ENCODE results near the gene NUP85.
A peak's percentile ranks its signal among the peaks of the same experiment; 100 is the strongest.

NUP85 gene

DNA sequence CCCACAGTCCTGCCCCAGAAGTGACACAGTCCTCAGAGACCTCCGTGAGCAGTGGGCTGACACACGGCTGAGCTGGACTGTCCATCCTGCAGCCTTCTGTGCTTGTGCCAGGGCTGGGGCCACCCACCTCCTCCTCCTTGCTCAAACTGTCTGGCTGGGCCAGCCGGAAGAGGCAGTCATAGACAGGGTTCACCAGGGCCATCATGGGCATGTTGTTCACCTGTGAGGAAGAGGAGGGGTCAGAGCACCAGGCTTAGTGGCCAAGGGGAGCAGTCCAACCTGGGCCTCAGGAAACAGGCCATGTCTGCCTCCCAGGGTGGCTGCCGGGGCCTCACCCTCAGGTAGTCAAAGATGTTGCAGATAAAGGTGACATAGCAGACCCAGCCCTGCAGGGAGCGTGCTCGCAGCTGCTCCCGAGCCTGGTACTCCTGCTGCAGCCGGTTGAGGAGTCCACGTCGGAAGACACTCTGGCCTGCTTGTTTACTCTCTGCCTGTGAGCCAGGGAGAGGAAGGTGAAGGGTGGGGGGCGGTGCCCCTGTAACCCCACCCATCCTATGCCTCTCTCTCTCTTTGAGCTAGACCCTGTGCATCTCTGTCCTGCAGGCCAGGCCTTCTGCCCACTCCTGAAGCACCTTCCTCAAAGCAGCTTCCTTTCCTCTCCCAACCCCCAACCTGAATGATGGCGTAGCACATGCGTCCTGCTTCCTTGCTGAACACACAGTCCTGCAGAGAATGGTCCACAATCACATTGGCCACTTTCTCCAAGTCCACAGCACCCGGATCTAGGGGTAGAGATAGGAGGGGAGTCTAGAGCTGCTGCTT lies 62.1 kb downstream of the NUP85 start:
- DNase-seq: peak; percentile 85
- no CpG with 5 or more reads among the region's 14 CpGs for WGBS (ENCODE audit: extremely low coverage, insufficient coverage, low lambda C conversion rate)
- Histone ChIP-seq H3K4me1 (ENCODE audit: control insufficient read depth, low read depth, low read length) (peaks cover 2% of the 10 kb centered on the region), H3K4ac (ENCODE audit: low read depth, low read length) (no peak overlapping the region), H3K79me1 (ENCODE audit: low read length) (peaks cover 8% of the 10 kb centered on the region), H2BK5ac (ENCODE audit: low read length) (no peak overlapping the region), H3K36me3 (ENCODE audit: control insufficient read depth, insufficient read depth, low read length) (peaks cover 12% of the 10 kb centered on the region), H3K79me2 (ENCODE audit: control insufficient read depth, insufficient read depth, low read length) (peaks cover 6% of the 10 kb centered on the region), H3K18ac (ENCODE audit: low read length) (no peak overlapping the region), H2BK120ac (ENCODE audit: low read depth, low read length) (no peak overlapping the region), H3K9ac (ENCODE audit: low read length) (peak overlapping the region; percentile 35), H3K27me3 (ENCODE audit: insufficient read depth, low read length, poor library complexity) (no peaks in the 10 kb centered on the region), H3K27ac (ENCODE audit: low read depth, low read length) (no peak overlapping the region), H3K4me3 (ENCODE audit: low read length) (no peak overlapping the region), H2BK15ac (replicated peaks; ENCODE audit: low read depth) (no peak overlapping the region), H3K23ac (ENCODE audit: low read length) (no peak overlapping the region), H4K8ac (ENCODE audit: low read depth, low read length) (no peak overlapping the region), H2AK5ac (ENCODE audit: low read length) (peak overlapping the region; percentile 43), H3K56ac (ENCODE audit: low read length) (peak overlapping the region; percentile 79), H3K4me2 (ENCODE audit: low read length) (no peak overlapping the region), H4K5ac (ENCODE audit: low read length) (no peak overlapping the region)

DNA sequence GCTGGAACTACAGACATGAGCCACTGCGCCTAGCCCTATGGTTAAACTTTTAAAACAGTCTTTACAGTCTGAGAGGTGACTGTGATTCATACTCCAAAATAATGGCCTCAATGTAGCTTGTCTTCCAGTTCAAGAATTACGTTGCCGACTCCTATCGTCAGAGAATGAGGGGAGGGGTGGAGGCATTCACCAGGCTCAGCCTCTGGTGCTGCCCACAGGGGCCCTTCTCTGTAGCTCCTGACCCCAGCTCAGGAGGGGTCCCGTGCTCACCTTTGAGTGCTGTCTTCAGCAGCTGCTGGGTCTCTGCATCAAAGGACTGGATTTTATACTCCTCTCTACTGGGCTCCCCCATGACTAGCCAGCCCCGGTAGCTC lies 64.4 kb downstream of the NUP85 start:
- H3K4me1 ChIP-seq (ENCODE audit: control insufficient read depth, low read depth, low read length): peaks cover 2% of the 10 kb centered on the region
- no peak overlapping the region for H3K23ac ChIP-seq (ENCODE audit: low read length)
- H3K27ac ChIP-seq (ENCODE audit: low read depth, low read length): no peak overlapping the region
- no peak overlapping the region for H2BK120ac ChIP-seq (ENCODE audit: low read depth, low read length)
- DNase-seq: no peak
- peaks cover 11% of the 10 kb centered on the region for H3K36me3 ChIP-seq (ENCODE audit: control insufficient read depth, insufficient read depth, low read length)
- H3K18ac ChIP-seq (ENCODE audit: low read length): no peak overlapping the region
- H4K8ac ChIP-seq (ENCODE audit: low read depth, low read length): no peak overlapping the region
- H3K4ac ChIP-seq (ENCODE audit: low read depth, low read length): no peak overlapping the region
- no peak overlapping the region for H2BK15ac ChIP-seq (replicated peaks; ENCODE audit: low read depth)
- H3K79me1 ChIP-seq (ENCODE audit: low read length): no peaks in the 10 kb centered on the region
- no peak overlapping the region for H2AK5ac ChIP-seq (ENCODE audit: low read length)
- H2BK5ac ChIP-seq (ENCODE audit: low read length): no peak overlapping the region
- H3K9ac ChIP-seq (ENCODE audit: low read length): peak overlapping the region; percentile 81
- H3K79me2 ChIP-seq (ENCODE audit: control insufficient read depth, insufficient read depth, low read length): no peaks in the 10 kb centered on the region
- no peak overlapping the region for H4K5ac ChIP-seq (ENCODE audit: low read length)
- no CpG with 5 or more reads among the region's 6 CpGs for WGBS (ENCODE audit: extremely low coverage, insufficient coverage, low lambda C conversion rate)
- H3K4me2 ChIP-seq (ENCODE audit: low read length): peak overlapping the region; percentile 99
- H3K27me3 ChIP-seq (ENCODE audit: insufficient read depth, low read length, poor library complexity): no peaks in the 10 kb centered on the region
- H3K56ac ChIP-seq (ENCODE audit: low read length): peak overlapping the region; percentile 91
- no peak overlapping the region for H3K4me3 ChIP-seq (ENCODE audit: low read length)

DNA sequence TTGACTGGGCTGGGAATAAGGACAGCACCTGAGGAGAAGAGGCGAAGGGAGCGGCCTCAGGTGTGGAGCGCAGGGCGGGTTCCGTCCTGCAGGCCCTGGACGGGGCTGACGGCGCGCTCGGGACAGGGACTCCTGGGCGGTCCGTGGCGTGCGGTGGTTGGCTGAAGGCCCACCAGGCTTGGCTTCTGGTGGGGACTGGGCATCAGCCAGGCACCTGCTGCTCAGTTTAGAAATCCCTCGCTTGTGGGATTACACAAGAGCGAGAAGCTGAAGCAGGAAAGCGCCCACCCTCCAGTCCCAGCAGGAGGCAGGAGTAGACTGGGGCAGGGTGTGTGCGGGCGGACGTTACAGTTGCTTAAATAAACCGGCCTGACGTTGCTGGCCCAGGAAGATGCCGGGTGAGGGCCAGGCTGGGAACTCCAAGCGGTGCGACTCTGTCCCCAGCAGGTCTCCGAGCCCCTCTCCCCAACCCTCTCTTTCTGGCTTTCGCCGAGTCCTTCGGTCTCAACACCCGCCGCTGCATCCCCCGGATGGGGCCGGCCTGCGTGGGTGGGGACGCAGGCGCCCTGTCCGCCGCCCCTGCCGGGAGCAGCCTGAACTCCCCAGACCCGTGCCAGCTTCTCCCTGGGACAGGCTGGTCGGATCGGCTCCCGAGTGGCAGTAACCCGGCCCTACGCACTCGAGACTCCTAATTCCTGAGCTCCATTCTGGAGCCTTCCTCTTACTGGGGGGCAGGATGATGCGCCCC lies 64.9 kb downstream of the NUP85 start:
- peak; percentile 72 for DNase-seq
- Histone ChIP-seq H3K56ac (ENCODE audit: low read length) (peak overlapping the region; percentile 91), H4K8ac (ENCODE audit: low read depth, low read length) (no peak overlapping the region), H3K4me2 (ENCODE audit: low read length) (peak overlapping the region; percentile 99), H2BK5ac (ENCODE audit: low read length) (no peak overlapping the region), H2AK5ac (ENCODE audit: low read length) (no peak overlapping the region), H3K4ac (ENCODE audit: low read depth, low read length) (no peak overlapping the region), H3K18ac (ENCODE audit: low read length) (peak overlapping the region; percentile 33), H3K79me2 (ENCODE audit: control insufficient read depth, insufficient read depth, low read length) (no peaks in the 10 kb centered on the region), H2BK15ac (replicated peaks; ENCODE audit: low read depth) (no peak overlapping the region), H3K27me3 (ENCODE audit: insufficient read depth, low read length, poor library complexity) (no peaks in the 10 kb centered on the region), H3K79me1 (ENCODE audit: low read length) (no peaks in the 10 kb centered on the region), H3K4me1 (ENCODE audit: control insufficient read depth, low read depth, low read length) (peaks cover 2% of the 10 kb centered on the region), H3K23ac (ENCODE audit: low read length) (no peak overlapping the region), H3K36me3 (ENCODE audit: control insufficient read depth, insufficient read depth, low read length) (peaks cover 11% of the 10 kb centered on the region), H2BK120ac (ENCODE audit: low read depth, low read length) (no peak overlapping the region), H3K9ac (ENCODE audit: low read length) (peak overlapping the region; percentile 81), H4K5ac (ENCODE audit: low read length) (no peak overlapping the region), H3K4me3 (ENCODE audit: low read length) (peak overlapping the region; percentile 81), H3K27ac (ENCODE audit: low read depth, low read length) (no peak overlapping the region)
- no CpG with 5 or more reads among the region's 47 CpGs for WGBS (ENCODE audit: extremely low coverage, insufficient coverage, low lambda C conversion rate)

DNA sequence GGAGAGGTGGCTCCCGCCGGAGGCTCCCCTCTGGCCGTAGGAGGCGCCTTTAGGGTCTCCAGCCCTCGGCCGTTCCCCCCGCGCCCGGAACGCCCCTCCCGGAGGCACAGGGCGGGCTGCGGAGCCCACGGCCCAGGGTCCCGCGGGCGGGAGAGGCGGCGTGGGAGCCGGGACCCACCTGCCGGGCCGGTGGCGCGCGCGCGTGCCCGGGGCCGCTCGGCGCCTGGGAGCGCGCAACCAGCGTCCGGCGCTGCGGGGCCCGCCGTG lies 65.4 kb downstream of the NUP85 start, which contains the start of gene MIF4GD:
Gene MIF4GD, minus strand, starts transcription at position 266 of the 267 bp plus-strand sequence. CDS start 1,036 bp downstream, outside the sequence.
- H3K9ac ChIP-seq (ENCODE audit: low read length): peak within 1 kb of the TSS; percentile 95
- no peak within 1 kb of the TSS for H3K27ac ChIP-seq (ENCODE audit: low read depth, low read length)
- H2BK15ac ChIP-seq (replicated peaks; ENCODE audit: low read depth): no peak within 1 kb of the TSS
- WGBS (ENCODE audit: extremely low coverage, insufficient coverage, low lambda C conversion rate): no CpG with 5 or more reads among the region's 39 CpGs
- peaks cover 9% of the 10 kb centered on the region for H3K36me3 ChIP-seq (ENCODE audit: control insufficient read depth, insufficient read depth, low read length)
- peak within 1 kb of the TSS; percentile 35 for H3K18ac ChIP-seq (ENCODE audit: low read length)
- no peak within 1 kb of the TSS for H2BK120ac ChIP-seq (ENCODE audit: low read depth, low read length)
- H3K4me1 ChIP-seq (ENCODE audit: control insufficient read depth, low read depth, low read length): peaks cover 2% of the 10 kb centered on the region
- H3K79me1 ChIP-seq (ENCODE audit: low read length): no peaks in the 10 kb centered on the region
- no peak within 1 kb of the TSS for H2BK5ac ChIP-seq (ENCODE audit: low read length)
- peak within 1 kb of the TSS; percentile 81 for H3K4ac ChIP-seq (ENCODE audit: low read depth, low read length)
- H3K79me2 ChIP-seq (ENCODE audit: control insufficient read depth, insufficient read depth, low read length): no peaks in the 10 kb centered on the region
- peak within 1 kb of the TSS; percentile 81 for H3K4me3 ChIP-seq (ENCODE audit: low read length)
- H3K27me3 ChIP-seq (ENCODE audit: insufficient read depth, low read length, poor library complexity): no peaks in the 10 kb centered on the region
- peak within 1 kb of the TSS; percentile 97 for H3K56ac ChIP-seq (ENCODE audit: low read length)
- no peak within 1 kb of the TSS for H4K5ac ChIP-seq (ENCODE audit: low read length)
- H4K8ac ChIP-seq (ENCODE audit: low read depth, low read length): no peak within 1 kb of the TSS
- H2AK5ac ChIP-seq (ENCODE audit: low read length): no peak within 1 kb of the TSS
- H3K23ac ChIP-seq (ENCODE audit: low read length): peak within 1 kb of the TSS; percentile 66
- no peak for DNase-seq
- H3K4me2 ChIP-seq (ENCODE audit: low read length): peak within 1 kb of the TSS; percentile 99

DNA sequence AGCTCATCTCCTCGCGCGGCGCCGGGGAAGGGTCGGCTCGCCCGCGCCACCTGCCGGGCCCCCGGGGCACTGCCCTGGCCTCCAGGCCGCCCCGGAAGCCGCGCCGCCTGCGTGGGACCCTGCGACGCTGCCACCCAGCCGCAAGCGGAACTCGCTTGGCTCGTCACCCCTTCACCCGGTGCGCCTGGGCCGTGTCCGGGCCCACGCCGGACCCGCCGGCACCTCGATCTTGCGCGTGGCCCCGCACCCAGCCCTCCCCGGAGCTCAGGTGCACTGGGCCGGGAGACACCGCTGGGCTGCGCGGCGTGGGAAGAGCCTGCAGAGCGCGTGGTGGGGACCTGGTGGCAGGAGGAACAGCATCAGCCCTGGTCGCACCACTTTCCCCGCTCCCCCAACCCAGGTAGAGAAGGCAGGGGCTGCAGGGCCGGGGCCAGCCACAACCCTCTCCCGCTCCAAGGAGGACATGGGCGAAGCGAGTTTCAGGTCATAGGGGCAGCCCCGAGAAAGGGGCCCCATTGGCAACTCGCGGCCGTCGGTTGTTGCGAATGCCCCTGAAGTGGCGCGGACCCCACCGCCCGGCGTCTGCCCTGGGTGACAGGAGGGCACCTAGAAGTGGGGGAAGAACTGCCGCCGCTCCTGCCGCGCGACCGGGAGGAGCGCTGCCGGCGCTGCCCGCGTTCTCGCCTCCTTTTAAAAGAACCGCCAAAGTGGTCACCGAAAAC lies 65.9 kb downstream of the NUP85 start:
- WGBS (ENCODE audit: extremely low coverage, insufficient coverage, low lambda C conversion rate): no CpG with 5 or more reads among the region's 74 CpGs
- Histone ChIP-seq H3K27me3 (ENCODE audit: insufficient read depth, low read length, poor library complexity) (no peaks in the 10 kb centered on the region), H2BK120ac (ENCODE audit: low read depth, low read length) (no peak overlapping the region), H4K5ac (ENCODE audit: low read length) (no peak overlapping the region), H3K27ac (ENCODE audit: low read depth, low read length) (no peak overlapping the region), H4K8ac (ENCODE audit: low read depth, low read length) (no peak overlapping the region), H3K9ac (ENCODE audit: low read length) (peak overlapping the region; percentile 95), H3K79me2 (ENCODE audit: control insufficient read depth, insufficient read depth, low read length) (no peaks in the 10 kb centered on the region), H3K4ac (ENCODE audit: low read depth, low read length) (peak overlapping the region; percentile 81), H3K79me1 (ENCODE audit: low read length) (no peaks in the 10 kb centered on the region), H2BK5ac (ENCODE audit: low read length) (no peak overlapping the region), H3K4me3 (ENCODE audit: low read length) (peak overlapping the region; percentile 72), H3K4me1 (ENCODE audit: control insufficient read depth, low read depth, low read length) (peaks cover 2% of the 10 kb centered on the region), H3K4me2 (ENCODE audit: low read length) (peak overlapping the region; percentile 97), H2BK15ac (replicated peaks; ENCODE audit: low read depth) (no peak overlapping the region), H3K23ac (ENCODE audit: low read length) (peak overlapping the region; percentile 66), H3K36me3 (ENCODE audit: control insufficient read depth, insufficient read depth, low read length) (peaks cover 6% of the 10 kb centered on the region), H3K18ac (ENCODE audit: low read length) (peak overlapping the region; percentile 35), H2AK5ac (ENCODE audit: low read length) (no peak overlapping the region), H3K56ac (ENCODE audit: low read length) (peak overlapping the region; percentile 97)
- peak; percentile 67 for DNase-seq
